ENCODE measurements around the gene LMO4. TPM values are rescaled to one million over a fixed set of nuclear protein-coding genes. Genes with fewer than 3 reads are reported as not detected.

The LMO4 gene
- total RNA-seq, 1 donor from 2014 or later, result 91.4 TPM

DNA sequence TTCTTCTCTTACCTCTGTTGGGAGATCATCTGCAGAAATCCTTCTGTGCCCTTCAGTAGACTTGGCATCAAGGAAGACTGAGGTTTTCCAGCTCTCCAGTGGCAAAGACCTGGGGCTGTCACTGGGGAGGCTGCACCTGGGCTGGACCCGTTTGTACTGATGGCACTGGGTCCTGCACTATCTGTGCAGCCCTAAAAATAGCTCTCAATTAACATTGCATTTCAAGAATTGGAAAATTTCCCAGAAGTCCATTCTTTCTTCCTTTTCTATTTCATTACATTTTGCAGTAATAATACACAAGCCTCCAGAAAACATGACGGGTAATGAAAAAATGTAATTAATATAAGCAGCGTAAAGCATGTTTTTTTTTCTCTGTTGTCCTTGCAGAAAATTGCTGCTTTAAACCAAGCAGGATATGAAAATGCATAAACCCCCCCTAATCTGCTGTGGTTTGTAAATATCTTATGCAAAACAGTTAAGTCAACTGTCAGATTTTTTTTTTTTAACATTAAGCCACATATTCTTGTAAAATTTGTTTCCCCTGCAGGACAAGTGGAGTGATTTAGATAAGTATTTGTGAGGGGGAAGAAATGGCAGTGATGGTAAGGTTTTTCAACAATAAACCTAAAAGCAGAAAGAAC is 64.9 kb downstream of the LMO4 start:
- TF ChIP-seq, protein P1, sequence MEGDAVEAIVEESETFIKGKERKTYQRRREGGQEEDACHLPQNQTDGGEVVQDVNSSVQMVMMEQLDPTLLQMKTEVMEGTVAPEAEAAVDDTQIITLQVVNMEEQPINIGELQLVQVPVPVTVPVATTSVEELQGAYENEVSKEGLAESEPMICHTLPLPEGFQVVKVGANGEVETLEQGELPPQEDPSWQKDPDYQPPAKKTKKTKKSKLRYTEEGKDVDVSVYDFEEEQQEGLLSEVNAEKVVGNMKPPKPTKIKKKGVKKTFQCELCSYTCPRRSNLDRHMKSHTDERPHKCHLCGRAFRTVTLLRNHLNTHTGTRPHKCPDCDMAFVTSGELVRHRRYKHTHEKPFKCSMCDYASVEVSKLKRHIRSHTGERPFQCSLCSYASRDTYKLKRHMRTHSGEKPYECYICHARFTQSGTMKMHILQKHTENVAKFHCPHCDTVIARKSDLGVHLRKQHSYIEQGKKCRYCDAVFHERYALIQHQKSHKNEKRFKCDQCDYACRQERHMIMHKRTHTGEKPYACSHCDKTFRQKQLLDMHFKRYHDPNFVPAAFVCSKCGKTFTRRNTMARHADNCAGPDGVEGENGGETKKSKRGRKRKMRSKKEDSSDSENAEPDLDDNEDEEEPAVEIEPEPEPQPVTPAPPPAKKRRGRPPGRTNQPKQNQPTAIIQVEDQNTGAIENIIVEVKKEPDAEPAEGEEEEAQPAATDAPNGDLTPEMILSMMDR (conservative IDR thresholded peaks at IDR 0.05), result no peak
- peaks cover 4% of the 10 kb centered on the region for H3K36me3 Mint-ChIP-seq (ENCODE audit: low read depth)
- peaks cover 6% of the 10 kb centered on the region for H3K9me3 Mint-ChIP-seq
- no peak overlapping the region for H3K4me3 Mint-ChIP-seq
- H3K4me1 Mint-ChIP-seq, result peaks cover 7% of the 10 kb centered on the region
- H3K27ac Mint-ChIP-seq (ENCODE audit: unreplicated experiment), result no peak overlapping the region
- no peak for DNase-seq (ENCODE audit: low read depth, low spot score)
- no peaks in the 10 kb centered on the region for H3K27me3 Mint-ChIP-seq (ENCODE audit: low read depth)

DNA sequence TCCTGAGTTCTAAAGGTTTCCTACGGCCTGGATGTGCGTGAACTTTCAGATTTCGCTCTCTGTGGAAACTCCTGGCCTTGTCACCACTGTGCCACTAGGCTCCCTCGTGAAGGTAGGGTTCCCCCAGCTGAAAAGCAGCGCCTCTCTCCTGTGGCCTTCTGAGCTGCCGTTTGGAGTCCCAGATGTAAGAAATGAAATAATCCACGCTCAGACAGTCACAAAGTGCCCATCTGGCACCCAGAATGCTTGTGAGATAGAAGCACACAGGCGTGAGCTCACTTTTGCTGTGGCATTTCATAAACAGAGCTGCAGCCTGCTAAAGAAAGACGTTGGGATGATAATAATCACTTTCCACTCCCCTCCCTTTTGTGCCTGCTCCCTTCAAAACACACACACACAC is 65.8 kb downstream of the LMO4 start:
- peaks cover 5% of the 10 kb centered on the region for H3K9me3 Mint-ChIP-seq
- no peak for DNase-seq (ENCODE audit: low read depth, low spot score)

DNA sequence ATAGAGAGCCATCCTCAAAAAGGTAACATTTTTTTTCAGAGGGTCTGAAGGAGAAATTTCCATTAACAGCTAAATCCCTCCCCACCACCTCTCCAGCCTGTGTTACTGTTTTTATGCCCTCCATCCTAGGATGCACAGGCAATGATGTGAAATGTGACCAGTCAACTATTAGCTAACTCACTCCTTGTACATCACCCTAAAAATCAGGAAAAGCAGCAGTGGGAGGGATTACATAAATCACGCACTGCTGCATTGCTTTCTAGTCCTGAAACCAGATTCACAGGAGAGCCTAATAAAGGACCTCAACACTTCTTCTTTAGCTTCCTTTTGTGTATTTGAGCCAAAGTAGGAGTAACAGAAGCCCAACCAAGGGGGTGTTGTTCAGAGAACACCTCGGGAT is 66.3 kb downstream of the LMO4 start:
- H3K36me3 Mint-ChIP-seq (ENCODE audit: low read depth), result peaks cover 3% of the 10 kb centered on the region
- H3K4me1 Mint-ChIP-seq, result peaks cover 19% of the 10 kb centered on the region

More for the DNA sequence above, 65.8 kb downstream of the LMO4 start:
- Mint-ChIP-seq H3K4me1 (peaks cover 16% of the 10 kb centered on the region), H3K4me3 (no peak overlapping the region), H3K36me3 (ENCODE audit: low read depth) (peaks cover 3% of the 10 kb centered on the region), H3K27ac (ENCODE audit: unreplicated experiment) (no peak overlapping the region), H3K27me3 (ENCODE audit: low read depth) (no peaks in the 10 kb centered on the region)
- TF ChIP-seq, protein P1 (conservative IDR thresholded peaks at IDR 0.05), result no peak

More for the DNA sequence above, 66.3 kb downstream of the LMO4 start:
- H3K27me3 Mint-ChIP-seq (ENCODE audit: low read depth), result no peaks in the 10 kb centered on the region
- no peak for DNase-seq (ENCODE audit: low read depth, low spot score)
- no peak overlapping the region for H3K4me3 Mint-ChIP-seq
- TF ChIP-seq, protein P1 (conservative IDR thresholded peaks at IDR 0.05), result no peak
- H3K27ac Mint-ChIP-seq (ENCODE audit: unreplicated experiment), result no peak overlapping the region
- peaks cover 3% of the 10 kb centered on the region for H3K9me3 Mint-ChIP-seq
